Measurements from ENCODE around the gene PHF1.

Gene PHF1

GRCh38 chr6:33433001-33433543, 22.3 kb downstream of the PHF1 start:
- DNase-seq (ENCODE audit: low spot score) = no peak

DNA sequence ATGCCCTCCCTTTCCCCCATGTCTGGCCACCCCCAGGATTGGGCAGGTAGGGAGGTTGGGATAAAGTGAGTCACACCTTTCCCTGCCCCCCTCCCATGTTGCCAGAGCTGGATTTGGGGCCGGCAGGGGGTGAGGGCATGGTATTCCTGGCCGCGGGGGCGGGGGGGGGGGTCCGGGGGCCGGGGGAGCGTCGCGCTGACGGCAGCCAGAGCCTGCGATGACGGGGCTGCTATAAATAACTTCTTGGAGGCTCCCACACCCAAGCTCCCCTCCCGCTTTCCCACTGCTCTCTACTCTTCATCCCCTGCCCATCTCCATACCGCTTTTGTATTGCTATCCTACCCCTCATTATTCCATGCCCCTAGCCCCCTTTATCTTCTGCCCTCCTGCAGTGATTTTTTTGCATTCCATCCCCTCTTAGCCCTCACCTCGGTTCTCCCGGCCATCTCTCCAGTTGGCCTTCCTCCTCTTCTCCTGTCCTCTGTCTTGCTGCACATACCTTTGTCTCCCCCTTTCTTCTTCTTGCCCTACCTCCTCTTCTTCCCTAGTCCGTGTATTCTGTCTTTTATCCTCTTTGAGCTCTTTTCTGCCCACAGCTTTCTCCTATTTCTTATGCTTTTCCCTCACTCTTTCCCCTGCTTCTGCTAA, 22.9 kb downstream of the PHF1 start:
- DNase-seq (ENCODE audit: low spot score) = no peak

GRCh38 chr6:33434961-33435360, 24.1 kb downstream of the PHF1 start:
- no peak for DNase-seq (ENCODE audit: low spot score)

DNA sequence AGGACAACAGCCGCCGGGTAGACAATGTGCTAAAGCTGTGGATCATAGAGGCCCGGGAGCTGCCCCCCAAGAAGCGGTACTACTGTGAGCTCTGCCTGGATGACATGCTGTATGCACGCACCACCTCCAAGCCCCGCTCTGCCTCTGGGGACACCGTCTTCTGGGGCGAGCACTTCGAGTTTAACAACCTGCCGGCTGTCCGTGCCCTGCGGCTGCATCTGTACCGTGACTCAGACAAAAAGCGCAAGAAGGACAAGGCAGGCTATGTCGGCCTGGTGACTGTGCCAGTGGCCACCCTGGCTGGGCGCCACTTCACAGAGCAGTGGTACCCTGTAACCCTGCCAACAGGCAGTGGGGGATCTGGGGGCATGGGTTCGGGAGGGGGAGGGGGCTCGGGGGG, 26.9 kb downstream of the PHF1 start:
- DNase-seq (ENCODE audit: low spot score) = no peak

DNA sequence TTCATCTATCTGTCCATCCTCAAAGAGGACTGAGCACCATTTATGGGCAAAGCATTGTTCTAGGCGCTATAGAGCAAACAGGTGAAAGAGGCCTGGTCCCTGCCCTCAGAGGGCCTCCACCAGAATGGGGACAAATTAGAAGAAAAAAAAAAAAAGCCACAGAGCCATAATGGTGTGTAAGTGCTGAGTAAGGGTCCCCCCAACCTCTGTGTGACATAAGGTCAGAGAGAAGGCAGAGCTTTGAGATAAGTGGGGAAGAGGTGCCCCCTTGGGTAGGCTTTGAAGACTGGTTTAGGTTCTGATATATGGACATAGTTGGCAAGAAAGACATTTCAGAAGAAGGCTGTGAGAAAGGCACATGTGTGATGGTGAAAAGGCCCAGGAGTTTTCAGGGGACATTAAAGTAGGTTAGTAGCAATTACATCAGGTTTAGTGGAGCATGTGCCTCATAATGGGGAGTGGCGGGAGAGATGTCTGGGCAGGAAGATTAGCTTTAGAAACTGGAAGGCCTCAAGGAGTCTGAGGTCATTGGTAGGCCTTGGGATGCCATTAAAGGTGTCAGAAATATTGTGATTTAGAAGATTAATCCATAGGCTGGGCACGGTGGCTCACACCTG, 28.3 kb downstream of the PHF1 start:
- no peak for DNase-seq (ENCODE audit: low spot score)

GRCh38 chr6:33439956-33440648, 29.3 kb downstream of the PHF1 start:
- no peak for DNase-seq (ENCODE audit: low spot score)

- DNase-seq (ENCODE audit: low spot score) = no peak
Observed at GRCh38 chr6:33440649-33441309, 30.0 kb downstream of the PHF1 start.

DNA sequence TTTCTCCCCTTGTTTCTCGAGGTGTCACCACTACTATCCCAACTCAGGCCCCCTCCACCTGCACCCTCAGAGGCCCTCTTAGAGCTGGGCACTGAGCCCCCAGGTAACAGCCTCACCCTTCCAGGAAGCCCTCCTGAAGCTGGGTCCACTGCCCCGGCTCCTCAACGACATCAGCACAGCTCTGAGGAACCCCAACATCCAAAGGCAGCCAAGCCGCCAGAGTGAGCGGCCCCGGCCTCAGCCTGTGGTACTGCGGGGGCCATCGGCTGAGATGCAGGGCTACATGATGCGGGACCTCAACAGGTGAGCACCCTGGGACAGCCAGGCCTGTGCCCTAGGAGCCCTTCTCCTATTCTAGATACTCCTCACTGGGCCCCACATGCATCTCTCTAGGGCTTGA, 30.6 kb downstream of the PHF1 start:
- DNase-seq (ENCODE audit: low spot score) = no peak

DNA sequence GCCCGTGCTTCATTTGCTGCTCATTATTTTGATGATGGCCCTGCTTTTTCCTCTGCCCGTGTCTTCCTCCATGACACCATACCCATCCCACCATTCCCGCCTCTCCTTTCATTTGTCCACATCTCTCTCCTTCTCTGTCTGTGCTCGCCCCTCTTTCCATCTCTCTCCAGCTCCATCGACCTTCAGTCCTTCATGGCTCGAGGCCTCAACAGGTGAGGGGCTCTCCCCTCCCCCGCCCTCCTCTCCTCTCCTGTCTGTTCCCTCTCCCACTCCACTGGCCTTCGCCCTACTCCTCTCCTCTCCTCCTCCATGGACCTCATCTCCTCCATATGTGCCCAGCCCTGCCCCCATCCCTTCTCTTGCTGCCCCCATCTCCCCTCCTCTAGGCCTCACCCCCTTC, 31.5 kb downstream of the PHF1 start:
- DNase-seq (ENCODE audit: low spot score) = no peak

DNA sequence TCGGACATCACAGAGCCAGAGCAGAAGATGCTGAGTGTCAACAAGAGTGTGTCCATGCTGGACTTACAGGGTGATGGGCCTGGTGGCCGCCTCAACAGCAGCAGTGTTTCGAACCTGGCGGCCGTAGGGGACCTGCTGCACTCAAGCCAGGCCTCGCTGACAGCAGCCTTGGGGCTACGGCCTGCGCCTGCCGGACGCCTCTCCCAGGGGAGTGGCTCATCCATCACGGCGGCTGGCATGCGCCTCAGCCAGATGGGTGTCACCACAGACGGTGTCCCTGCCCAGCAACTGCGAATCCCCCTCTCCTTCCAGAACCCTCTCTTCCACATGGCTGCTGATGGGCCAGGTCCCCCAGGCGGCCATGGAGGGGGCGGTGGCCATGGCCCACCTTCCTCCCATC, 32.2 kb downstream of the PHF1 start:
- DNase-seq (ENCODE audit: low spot score) = no peak

GRCh38 chr6:33443619-33444504, 33.0 kb downstream of the PHF1 start:
- no peak for DNase-seq (ENCODE audit: low spot score)

DNA sequence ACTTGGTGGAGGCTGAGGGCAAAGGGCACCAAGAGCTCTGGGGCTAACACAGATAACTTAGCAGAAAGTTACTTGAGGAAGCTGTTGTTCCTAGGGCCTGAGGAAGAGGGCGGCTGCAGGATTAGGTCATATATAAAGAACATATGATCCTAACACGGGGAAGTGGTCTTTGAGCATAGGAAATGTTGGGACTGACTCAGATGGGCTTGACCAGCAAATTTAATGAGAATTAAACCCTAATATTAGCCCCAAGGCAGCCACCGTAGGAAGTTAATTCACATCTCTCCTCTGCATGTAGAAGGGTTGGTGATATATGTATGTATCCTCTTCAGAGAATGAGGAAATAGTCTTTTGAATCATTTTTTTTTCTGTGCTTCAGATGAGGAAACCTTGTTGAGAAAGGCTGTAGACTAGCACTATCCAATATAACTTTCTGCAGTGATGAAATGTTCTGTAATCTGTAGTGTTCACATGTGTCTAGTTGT, 34.3 kb downstream of the PHF1 start:
- no peak for DNase-seq (ENCODE audit: low spot score)

- no peak for DNase-seq (ENCODE audit: low spot score)
Observed at GRCh38 chr6:33446356-33446755, 35.5 kb downstream of the PHF1 start.

GRCh38 chr6:33450434-33450833, 39.6 kb downstream of the PHF1 start:
- DNase-seq (ENCODE audit: low spot score) = no peak

DNA sequence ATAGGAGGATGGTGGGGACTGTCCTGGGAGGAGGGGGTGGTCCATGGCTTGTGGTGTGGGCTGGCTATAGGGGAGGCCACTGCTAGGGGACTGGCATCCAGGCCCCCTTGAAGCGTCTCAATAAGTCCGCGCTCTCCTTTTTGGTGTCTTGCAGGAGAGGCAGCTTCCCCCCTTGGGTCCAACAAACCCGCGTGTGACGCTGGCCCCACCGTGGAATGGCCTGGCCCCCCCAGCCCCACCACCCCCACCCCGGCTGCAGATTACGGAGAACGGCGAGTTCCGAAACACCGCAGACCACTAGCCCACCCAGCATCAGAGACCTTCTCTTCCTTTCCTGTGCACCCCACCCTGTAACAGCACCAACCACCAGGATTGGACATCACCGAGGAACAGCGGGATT, 40.8 kb downstream of the PHF1 start:
- no peak for DNase-seq (ENCODE audit: low spot score)

GRCh38 chr6:33452496-33452895, 41.7 kb downstream of the PHF1 start:
- DNase-seq (ENCODE audit: low spot score) = no peak

DNA sequence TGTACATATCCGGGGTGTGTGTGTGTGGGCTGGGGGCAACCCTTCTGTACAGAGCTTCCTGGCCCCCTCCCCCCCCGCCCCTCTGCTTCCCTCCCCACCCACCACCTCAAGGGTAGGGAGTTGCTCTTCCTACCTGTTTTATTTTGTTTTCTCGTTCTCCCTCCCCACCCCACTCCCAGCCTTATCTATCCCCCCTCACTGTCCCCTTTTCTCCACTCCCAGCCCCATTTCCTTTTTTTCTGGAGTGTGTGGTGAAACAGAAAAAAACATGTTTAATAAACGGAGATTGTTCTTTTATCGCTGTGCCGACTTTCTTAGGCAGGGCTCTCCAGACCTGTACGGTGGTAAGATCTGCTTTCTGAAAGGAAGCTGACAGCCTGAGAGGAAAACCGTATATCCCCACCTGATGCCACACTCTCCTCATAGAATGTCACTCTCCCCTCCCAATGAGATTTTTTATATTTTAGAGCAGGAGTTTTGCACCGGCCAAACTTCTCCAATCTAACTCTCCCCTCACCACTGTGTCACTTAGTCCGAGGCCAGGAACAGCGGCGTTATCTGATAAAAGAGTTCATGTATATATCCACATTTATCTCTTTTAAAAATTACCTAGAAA, 42.7 kb downstream of the PHF1 start:
- DNase-seq (ENCODE audit: low spot score) = no peak

GRCh38 chr6:33454009-33454946, 43.5 kb downstream of the PHF1 start, which contains the start of gene ZBTB9:
ZBTB9 (plus strand) TSS chr6:33454576; CDS start chr6:33455101, 525 bp downstream.
- peak; percentile 96 for DNase-seq (ENCODE audit: low spot score)

DNA sequence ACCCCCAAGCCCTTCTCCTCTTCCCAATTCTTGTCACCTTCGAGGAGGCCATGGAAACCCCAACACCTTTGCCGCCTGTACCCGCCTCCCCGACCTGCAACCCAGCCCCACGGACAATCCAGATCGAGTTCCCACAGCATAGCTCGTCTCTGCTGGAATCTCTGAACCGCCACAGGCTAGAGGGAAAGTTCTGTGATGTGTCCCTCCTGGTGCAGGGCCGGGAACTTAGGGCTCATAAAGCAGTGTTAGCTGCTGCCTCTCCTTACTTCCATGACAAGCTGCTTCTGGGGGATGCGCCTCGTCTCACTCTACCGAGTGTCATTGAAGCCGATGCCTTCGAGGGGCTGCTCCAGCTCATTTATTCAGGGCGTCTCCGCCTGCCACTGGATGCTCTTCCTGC, 44.2 kb downstream of the PHF1 start:
- DNase-seq (ENCODE audit: low spot score) = no peak

GRCh38 chr6:33456156-33456555, 45.3 kb downstream of the PHF1 start:
- no peak for DNase-seq (ENCODE audit: low spot score)
